Mucosa of gallbladder (tissue), 1 donor: ENCODE data around the gene CST5. TPM values are rescaled to one million over a fixed set of nuclear protein-coding genes. Genes with fewer than 3 reads are reported as not detected.

Source experiments
- DNase-seq: peaks from one replicate; pipeline ENCODE4 v3.0.0-alpha.2; 2020; ENCODE audit warnings: low spot score
- total RNA-seq: library from RNA; stranded (reverse); gene quantifications from one replicate; pipeline ENCODE4 v1.2.1, GENCODE V29; 2021
- donor health status: DM: no; HTN: no; CAD: no.

CST5 gene
- total RNA-seq, 1 donor from 2014 or later, result not detected

- DNase-seq, result no peak
Observed at GRCh38 chr20:23841693-23842092, 37.9 kb downstream of the CST5 start.

- no peak for DNase-seq
Observed at GRCh38 chr20:23835716-23836115, 43.8 kb downstream of the CST5 start.

- DNase-seq, result no peak
Observed at GRCh38 chr20:23832775-23833513, 46.6 kb downstream of the CST5 start.

DNA sequence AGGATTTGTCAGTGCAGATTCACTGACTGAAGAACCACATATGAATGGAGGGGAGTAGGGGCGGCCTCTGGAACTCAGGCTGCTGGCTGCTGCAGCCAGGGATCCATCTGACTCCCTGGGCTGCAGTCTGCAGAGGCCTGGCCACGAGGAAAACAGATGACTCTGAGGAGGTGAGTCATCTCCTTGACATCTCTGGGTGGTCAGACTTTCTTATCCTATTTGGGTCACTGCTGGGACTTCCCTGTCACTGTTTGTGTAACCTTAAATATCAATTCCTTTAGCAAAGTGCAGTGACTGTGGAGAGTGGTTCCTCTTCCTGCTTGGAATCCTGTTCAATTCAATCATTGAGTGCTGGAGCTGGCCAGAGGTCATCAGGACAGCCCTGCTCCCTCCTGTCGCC is 47.6 kb downstream of the CST5 start:
- DNase-seq, result peak; percentile 36

DNA sequence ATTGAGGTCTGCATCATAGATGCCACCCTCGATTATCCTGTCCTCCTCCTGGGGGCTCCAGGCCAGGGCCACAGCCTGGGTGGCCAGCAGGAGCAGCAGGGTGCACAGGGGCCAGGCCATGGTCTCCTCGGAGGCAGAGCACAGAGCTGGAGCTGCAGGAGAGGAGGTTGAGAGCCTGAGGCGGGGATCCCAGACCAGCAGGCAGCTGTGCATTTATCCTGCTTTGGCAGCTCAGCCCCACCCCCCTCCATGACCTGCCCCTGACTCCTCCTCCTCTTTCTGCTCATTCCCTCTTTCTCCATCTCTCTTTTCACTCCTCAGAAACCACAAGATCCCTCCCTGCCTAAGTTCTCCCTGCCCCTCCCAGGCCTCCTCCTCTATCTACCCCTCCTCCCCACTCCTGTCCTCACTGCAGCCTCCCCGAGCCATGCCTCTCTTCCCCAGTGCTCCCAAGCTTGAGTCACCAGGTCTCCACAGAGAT is 53.0 kb downstream of the CST5 start, which contains the start of gene CST2:
TSS of gene CST2 (minus strand) at position 189 of the 481 bp plus-strand sequence. CDS start at position 120, 69 bp downstream.
- DNase-seq, result no peak

Other genes with a start within 250 kb of the CST5 start
- gene CST3, start 241.8 kb downstream of the CST5 start, total RNA-seq, result 2,306 TPM
- 3.7 TPM for gene CST4, start 190.7 kb downstream of the CST5 start, total RNA-seq
- 28.7 TPM for gene CST1, start 128.8 kb downstream of the CST5 start, total RNA-seq
- not detected for gene CST2, start 53.0 kb downstream of the CST5 start, total RNA-seq
- 0.40 TPM for gene GGTLC1, start 109.0 kb upstream of the CST5 start, total RNA-seq